ENCODE data around the gene FCAMR.

The FCAMR gene

DNA sequence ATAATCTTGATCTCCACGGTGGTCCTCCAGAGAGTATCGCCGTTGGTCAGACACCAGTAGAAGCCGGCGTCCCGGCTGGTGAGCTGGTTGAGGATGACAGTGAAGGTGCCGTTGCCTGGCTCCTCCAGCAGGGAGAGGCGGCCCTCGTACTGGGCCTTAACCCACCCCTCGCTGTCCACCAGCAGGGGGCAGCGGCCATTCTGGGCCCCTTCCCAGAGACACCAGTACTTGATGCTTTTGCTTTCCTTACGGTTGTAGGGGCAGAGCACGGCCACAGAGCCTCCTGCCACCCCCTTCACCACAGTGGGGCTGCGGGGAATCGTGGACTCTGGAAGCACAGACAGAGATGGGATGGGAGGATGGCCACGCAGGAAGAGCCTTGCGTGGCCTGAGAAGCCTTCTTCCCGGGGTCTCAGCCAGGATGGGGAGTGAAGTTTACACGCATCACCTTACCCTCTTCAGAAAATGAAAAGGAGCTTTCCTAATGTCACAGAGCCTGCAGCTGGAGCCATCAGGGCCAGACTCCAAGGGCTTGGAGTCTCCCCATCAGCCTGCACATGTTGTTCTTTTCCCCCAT lies 34.7 kb downstream of the FCAMR start:
- Histone ChIP-seq H3K27me3 (replicated peaks in 2 of 5; ENCODE audit: control insufficient read depth in 4 of 5, insufficient read depth in 5 of 5, low read length in 4 of 5) (no peaks in the 10 kb centered on the region), H3K4me1 (ENCODE audit: control extremely low read depth in 1 of 4, control insufficient read depth in 4 of 4, insufficient read depth in 4 of 4, low read length in 3 of 4) (peaks cover under 1 to 2% (median 2%) of the 10 kb centered on the region in 4 experiments), H3K4me3 (ENCODE audit: control insufficient read depth in 1 of 7, extremely low read depth in 1 of 7, insufficient read depth in 4 of 7, low read depth in 2 of 7, low read length in 6 of 7) (no peak overlapping the region), H3K27ac (ENCODE audit: insufficient read depth in 1 of 2, low read depth in 1 of 2, low read length in 2 of 2, poor library complexity in 1 of 2, severe bottlenecking in 2 of 2) (no peak overlapping the region), H3K36me3 (ENCODE audit: control insufficient read depth in 4 of 4, insufficient read depth in 4 of 4, low read length in 3 of 4) (no peaks in the 10 kb centered on the region), H3K9me3 (ENCODE audit: control extremely low read depth in 1 of 5, control insufficient read depth in 4 of 5, insufficient read depth in 2 of 5, low read depth in 1 of 5, low read length in 4 of 5) (no peaks in the 10 kb centered on the region)
- peak; percentile 72 to 87 (median 85) for DNase-seq
- POLR2A ChIA-PET, result interaction anchor here (1.0 kb wide), 1 partner anchor 46 kb away, joined by 4 read pairs; no protein-coding TSS in a partner anchor
- CTCF ChIA-PET, result interaction anchor here (0.7 to 10.5 kb wide), 40 partner anchors 8 to 564 kb away, joined by 3 to 220 read pairs (median 5); partner anchors contain the start of genes FCAMR, FCMR and PIGR
- 67% methylated on average over 14 of the region's 19 CpGs for WGBS (ENCODE audit: insufficient coverage)

DNA sequence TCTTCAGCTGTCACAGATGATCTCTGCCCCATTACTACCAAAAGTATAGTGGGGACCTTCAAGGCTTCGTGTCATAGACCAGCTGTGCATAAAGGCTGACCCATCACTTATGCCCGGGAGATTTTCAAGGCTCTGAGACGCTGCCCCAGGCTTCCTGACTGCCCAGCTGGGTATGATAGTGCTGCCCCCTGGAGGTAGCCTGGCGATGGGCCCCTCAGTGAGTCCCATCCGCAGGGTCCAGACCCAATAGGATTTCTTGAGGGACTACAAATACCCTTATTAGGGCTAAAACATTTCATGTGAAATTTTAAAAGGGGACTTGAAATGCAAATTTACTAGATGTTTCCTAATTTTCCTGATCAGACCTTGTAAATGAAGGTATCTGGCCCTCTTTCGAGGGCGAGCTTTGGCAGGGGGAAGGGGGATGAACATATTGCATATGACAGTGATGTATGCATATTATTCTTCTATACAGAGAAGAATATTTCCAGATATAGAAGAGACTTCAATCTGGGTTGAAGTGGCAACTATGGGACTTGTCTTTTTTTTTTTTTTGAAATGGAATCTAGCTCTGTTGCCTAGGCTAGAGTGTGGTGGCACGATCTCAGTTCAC lies 36.8 kb downstream of the FCAMR start:
- peak; percentile 50 to 66 (median 59) for DNase-seq
- Histone ChIP-seq H3K36me3 (ENCODE audit: control insufficient read depth in 4 of 4, insufficient read depth in 4 of 4, low read length in 3 of 4) (no peaks in the 10 kb centered on the region), H3K27me3 (replicated peaks in 2 of 5; ENCODE audit: control insufficient read depth in 4 of 5, insufficient read depth in 5 of 5, low read length in 4 of 5) (no peaks in the 10 kb centered on the region), H3K4me1 (ENCODE audit: control extremely low read depth in 1 of 4, control insufficient read depth in 4 of 4, insufficient read depth in 4 of 4, low read length in 3 of 4) (peaks cover 2 to 11% (median 8%) of the 10 kb centered on the region in 4 experiments), H3K27ac (ENCODE audit: insufficient read depth in 1 of 2, low read depth in 1 of 2, low read length in 2 of 2, poor library complexity in 1 of 2, severe bottlenecking in 2 of 2) (no peak overlapping the region), H3K4me3 (ENCODE audit: control insufficient read depth in 1 of 7, extremely low read depth in 1 of 7, insufficient read depth in 4 of 7, low read depth in 2 of 7, low read length in 6 of 7) (no peak overlapping the region), H3K9me3 (ENCODE audit: control extremely low read depth in 1 of 5, control insufficient read depth in 4 of 5, insufficient read depth in 2 of 5, low read depth in 1 of 5, low read length in 4 of 5) (no peaks in the 10 kb centered on the region)
- POLR2A ChIA-PET, result no interaction called here
- 53% methylated on average over 6 of the region's 8 CpGs for WGBS (ENCODE audit: insufficient coverage)
- CTCF ChIA-PET, result interaction anchor here (0.6 to 10.5 kb wide), 22 partner anchors 8 to 323 kb away, joined by 3 to 220 read pairs (median 7); partner anchors contain the start of genes EIF2D and FCMR

DNA sequence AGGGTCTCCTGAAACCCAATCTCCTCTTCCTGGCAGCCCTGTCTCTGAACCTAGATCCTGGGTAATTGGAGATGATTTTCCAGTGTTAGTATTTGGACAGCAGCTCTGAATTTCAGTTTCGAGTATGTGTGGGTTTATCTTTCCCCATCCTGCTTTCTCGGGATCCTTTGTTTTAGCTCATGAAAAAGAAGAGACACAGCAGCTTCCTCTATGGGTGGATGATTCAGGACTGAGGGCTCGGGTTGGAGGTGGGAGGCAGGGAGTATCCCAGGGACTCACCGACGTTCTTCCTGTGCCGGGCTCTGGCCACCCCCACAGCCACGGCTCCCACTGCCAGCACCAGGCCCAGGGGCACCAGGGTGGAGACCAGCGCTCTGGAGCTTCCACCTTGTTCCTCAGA lies 38.1 kb downstream of the FCAMR start:
- 92% methylated on average over 8 of the region's 8 CpGs for WGBS (ENCODE audit: insufficient coverage)
- Histone ChIP-seq H3K4me3 (ENCODE audit: control insufficient read depth in 1 of 7, extremely low read depth in 1 of 7, insufficient read depth in 4 of 7, low read depth in 2 of 7, low read length in 6 of 7) (no peak overlapping the region), H3K27me3 (replicated peaks in 2 of 5; ENCODE audit: control insufficient read depth in 4 of 5, insufficient read depth in 5 of 5, low read length in 4 of 5) (no peaks in the 10 kb centered on the region), H3K4me1 (ENCODE audit: control extremely low read depth in 1 of 4, control insufficient read depth in 4 of 4, insufficient read depth in 4 of 4, low read length in 3 of 4) (peaks cover 2 to 11% (median 8%) of the 10 kb centered on the region in 4 experiments), H3K9me3 (ENCODE audit: control extremely low read depth in 1 of 5, control insufficient read depth in 4 of 5, insufficient read depth in 2 of 5, low read depth in 1 of 5, low read length in 4 of 5) (no peaks in the 10 kb centered on the region), H3K27ac (ENCODE audit: insufficient read depth in 1 of 2, low read depth in 1 of 2, low read length in 2 of 2, poor library complexity in 1 of 2, severe bottlenecking in 2 of 2) (no peak overlapping the region), H3K36me3 (ENCODE audit: control insufficient read depth in 4 of 4, insufficient read depth in 4 of 4, low read length in 3 of 4) (no peaks in the 10 kb centered on the region)
- DNase-seq, result no peak
- ChIA-PET POLR2A (no interaction called here), CTCF (interaction anchor here (0.7 to 10.5 kb wide), 19 partner anchors 10 to 209 kb away, joined by 3 to 220 read pairs (median 3); partner anchors contain the start of genes FCMR, IL20 and PIGR)

DNA sequence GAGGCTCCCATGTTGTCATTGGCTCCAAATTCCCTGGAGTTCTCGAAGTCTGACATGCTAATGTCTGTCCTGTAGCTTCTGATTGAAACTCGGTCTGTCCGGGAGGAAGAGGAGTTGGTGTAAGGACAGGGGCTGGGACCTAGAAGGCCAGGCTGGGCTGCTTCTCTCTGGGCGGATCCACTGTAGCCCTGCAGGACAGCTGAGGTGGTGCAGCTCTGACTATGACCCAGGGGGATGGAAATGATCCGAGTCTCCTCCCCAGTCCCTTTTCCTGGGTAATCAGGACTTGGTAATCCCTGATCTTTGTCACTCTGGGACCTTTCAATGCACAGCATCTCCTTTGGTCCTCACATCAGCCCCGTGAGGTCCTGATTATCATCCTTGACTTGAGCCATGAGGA lies 38.6 kb downstream of the FCAMR start:
- ChIA-PET CTCF (interaction anchor here (0.7 to 10.5 kb wide), 16 partner anchors 10 to 208 kb away, joined by 3 to 220 read pairs (median 3); partner anchors contain the start of genes FCMR, IL20 and PIGR), POLR2A (no interaction called here)
- Histone ChIP-seq H3K27ac (ENCODE audit: insufficient read depth in 1 of 2, low read depth in 1 of 2, low read length in 2 of 2, poor library complexity in 1 of 2, severe bottlenecking in 2 of 2) (no peak overlapping the region), H3K4me1 (ENCODE audit: control extremely low read depth in 1 of 4, control insufficient read depth in 4 of 4, insufficient read depth in 4 of 4, low read length in 3 of 4) (peaks cover 2 to 11% (median 8%) of the 10 kb centered on the region in 4 experiments), H3K4me3 (ENCODE audit: control insufficient read depth in 1 of 7, extremely low read depth in 1 of 7, insufficient read depth in 4 of 7, low read depth in 2 of 7, low read length in 6 of 7) (no peak overlapping the region), H3K27me3 (replicated peaks in 2 of 5; ENCODE audit: control insufficient read depth in 4 of 5, insufficient read depth in 5 of 5, low read length in 4 of 5) (no peaks in the 10 kb centered on the region), H3K36me3 (ENCODE audit: control insufficient read depth in 4 of 4, insufficient read depth in 4 of 4, low read length in 3 of 4) (no peaks in the 10 kb centered on the region), H3K9me3 (ENCODE audit: control extremely low read depth in 1 of 5, control insufficient read depth in 4 of 5, insufficient read depth in 2 of 5, low read depth in 1 of 5, low read length in 4 of 5) (no peaks in the 10 kb centered on the region)
- 94% methylated on average over 6 of the region's 6 CpGs for WGBS (ENCODE audit: insufficient coverage)
- no peak for DNase-seq

DNA sequence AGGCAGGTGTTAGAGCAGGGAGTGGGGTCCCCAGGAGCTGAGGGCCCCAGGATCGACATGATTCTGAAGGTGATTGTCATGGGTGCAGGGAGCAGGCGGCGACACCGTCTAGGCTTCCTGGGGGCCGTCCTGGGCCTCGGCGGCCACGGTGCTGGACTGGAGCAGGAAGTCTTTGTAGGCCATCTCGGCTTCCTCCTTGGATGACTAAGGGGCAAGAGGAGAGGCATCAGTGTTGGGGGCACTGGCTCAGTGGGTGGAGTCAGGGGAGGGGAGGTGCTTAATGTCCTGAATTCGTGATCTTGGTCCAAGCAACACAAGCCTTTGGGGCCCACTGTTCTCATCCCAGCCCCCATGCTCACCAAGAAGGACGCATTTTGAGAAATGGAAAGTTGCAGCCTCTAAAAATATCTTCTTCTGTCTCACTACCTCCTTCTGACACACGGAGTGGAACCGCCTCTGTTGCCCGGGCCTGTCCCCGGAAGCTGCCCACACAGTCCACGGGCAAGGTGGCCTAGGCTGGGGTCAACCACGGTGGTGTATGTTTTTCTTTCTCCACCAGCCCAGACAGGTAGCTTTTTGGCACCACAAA lies 40.0 kb downstream of the FCAMR start:
- no peak overlapping the region for H3K27ac ChIP-seq (ENCODE audit: insufficient read depth in 1 of 2, low read depth in 1 of 2, low read length in 2 of 2, poor library complexity in 1 of 2, severe bottlenecking in 2 of 2)
- no peak overlapping the region for H3K4me3 ChIP-seq (ENCODE audit: control insufficient read depth in 1 of 7, extremely low read depth in 1 of 7, insufficient read depth in 4 of 7, low read depth in 2 of 7, low read length in 6 of 7)
- no peaks in the 10 kb centered on the region for H3K9me3 ChIP-seq (ENCODE audit: control extremely low read depth in 1 of 5, control insufficient read depth in 4 of 5, insufficient read depth in 2 of 5, low read depth in 1 of 5, low read length in 4 of 5)
- DNase-seq, result peak in 2 of 3 donors; percentile 54 to 58
- ChIA-PET CTCF (interaction anchor here (0.8 to 10.5 kb wide), 5 partner anchors 12 to 68 kb away, joined by 3 to 220 read pairs (median 24); no protein-coding TSS in a partner anchor), POLR2A (no interaction called here)
- WGBS (ENCODE audit: insufficient coverage), result 83% methylated on average over 2 of the region's 17 CpGs
- no peaks in the 10 kb centered on the region for H3K36me3 ChIP-seq (ENCODE audit: control insufficient read depth in 4 of 4, insufficient read depth in 4 of 4, low read length in 3 of 4)
- H3K27me3 ChIP-seq (replicated peaks in 2 of 5; ENCODE audit: control insufficient read depth in 4 of 5, insufficient read depth in 5 of 5, low read length in 4 of 5), result no peaks in the 10 kb centered on the region
- peaks cover 2 to 12% (median 8%) of the 10 kb centered on the region in 4 experiments for H3K4me1 ChIP-seq (ENCODE audit: control extremely low read depth in 1 of 4, control insufficient read depth in 4 of 4, insufficient read depth in 4 of 4, low read length in 3 of 4)

DNA sequence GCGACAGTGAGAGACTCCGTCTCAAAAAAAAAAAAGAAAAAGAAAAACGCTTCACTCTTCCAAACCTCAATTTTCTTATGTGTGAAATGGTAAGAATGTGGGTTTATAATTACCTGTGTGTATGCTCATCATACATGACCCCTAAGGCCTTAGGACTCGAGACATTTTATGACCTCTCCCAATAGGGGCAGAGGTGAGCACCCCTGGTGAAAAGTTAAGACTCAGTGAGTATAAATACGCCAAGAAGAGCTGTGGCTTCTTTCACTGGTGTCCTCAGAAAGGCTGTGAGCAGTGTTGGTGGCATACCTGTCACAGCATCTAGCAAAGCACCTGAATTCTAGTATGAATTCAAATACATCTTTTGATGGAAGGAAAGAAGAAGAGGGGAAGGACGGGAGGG lies 40.7 kb downstream of the FCAMR start:
- ChIA-PET CTCF (interaction anchor here (1.7 to 10.5 kb wide), 2 partner anchors 18 to 54 kb away, joined by 5 to 220 read pairs; no protein-coding TSS in a partner anchor), POLR2A (no interaction called here)
- Histone ChIP-seq H3K9me3 (ENCODE audit: control extremely low read depth in 1 of 5, control insufficient read depth in 4 of 5, insufficient read depth in 2 of 5, low read depth in 1 of 5, low read length in 4 of 5) (no peaks in the 10 kb centered on the region), H3K27ac (ENCODE audit: insufficient read depth in 1 of 2, low read depth in 1 of 2, low read length in 2 of 2, poor library complexity in 1 of 2, severe bottlenecking in 2 of 2) (no peak overlapping the region), H3K4me1 (ENCODE audit: control extremely low read depth in 1 of 4, control insufficient read depth in 4 of 4, insufficient read depth in 4 of 4, low read length in 3 of 4) (peaks cover 2 to 16% (median 9%) of the 10 kb centered on the region in 4 experiments), H3K4me3 (ENCODE audit: control insufficient read depth in 1 of 7, extremely low read depth in 1 of 7, insufficient read depth in 4 of 7, low read depth in 2 of 7, low read length in 6 of 7) (no peak overlapping the region), H3K36me3 (ENCODE audit: control insufficient read depth in 4 of 4, insufficient read depth in 4 of 4, low read length in 3 of 4) (no peaks in the 10 kb centered on the region), H3K27me3 (replicated peaks in 2 of 5; ENCODE audit: control insufficient read depth in 4 of 5, insufficient read depth in 5 of 5, low read length in 4 of 5) (no peaks in the 10 kb centered on the region)
- no peak for DNase-seq
- whole genome bisulfite sequencing (ENCODE audit: insufficient coverage), result 80% methylated on average over 3 of the region's 6 CpGs

Data from common myeloid progenitor, CD34-positive (primary cell).